Endothelial cell (in vitro differentiated cells): ENCODE results near the gene PNPO. TPM values are rescaled to one million over a fixed set of nuclear protein-coding genes. Genes with fewer than 3 reads are reported as not detected.
"Not testable (repeated sequence)": the region's sequence is repeated elsewhere in the genome, so short reads cannot be mapped to it uniquely, and the experiment has no call there.

Experiments used
- DNase-seq: peaks from one replicate; pipeline ENCODE4 v3.0.0; 2021; ENCODE audit warnings: low spot score
- H3K27ac Mint-ChIP-seq: one replicate; pipeline ENCODE4 v1.8.0; 2021; ENCODE audit warnings: mixed read lengths, inconsistent platforms; ENCODE audit not compliant: unreplicated experiment
- H3K27me3 Mint-ChIP-seq: one replicate; pipeline ENCODE4 v1.8.0; 2021; ENCODE audit warnings: mild to moderate bottlenecking, moderate library complexity, mixed read lengths, inconsistent platforms; ENCODE audit not compliant: unreplicated experiment
- H3K36me3 Mint-ChIP-seq: one replicate; pipeline ENCODE4 v1.8.0; 2021; ENCODE audit warnings: mild to moderate bottlenecking, low read depth, mixed read lengths, inconsistent platforms; ENCODE audit not compliant: unreplicated experiment
- H3K4me1 Mint-ChIP-seq: one replicate; pipeline ENCODE4 v1.8.0; 2021; ENCODE audit warnings: mild to moderate bottlenecking, mixed read lengths, inconsistent platforms; ENCODE audit not compliant: unreplicated experiment
- H3K4me3 Mint-ChIP-seq: one replicate; pipeline ENCODE4 v1.8.0; 2021; ENCODE audit warnings: mild to moderate bottlenecking, mixed read lengths, inconsistent platforms; ENCODE audit not compliant: unreplicated experiment
- H3K9me3 Mint-ChIP-seq: one replicate; pipeline ENCODE4 v1.8.0; 2021; ENCODE audit warnings: mixed read lengths, inconsistent platforms; ENCODE audit not compliant: unreplicated experiment
- CTCF ChIP-seq: fragments of 200-600 bp; sonication (generic); IDR thresholded peaks from one replicate; pipeline ENCODE4 v1.5.0; 2021; ENCODE audit warnings: antibody characterized with exemption; ENCODE audit not compliant: unreplicated experiment
- total RNA-seq: library from RNA; stranded (reverse); fragmentation: NEBNext Ultra II Directional; extraction: Animal tissue kit (Norgen Biotek cat#: 25700); gene quantifications from one replicate; pipeline ENCODE4 v1.2.1, GENCODE V29; 2021; ENCODE audit not compliant: unreplicated experiment

PNPO gene
- total RNA-seq, 1 donor from 2014 or later: 16.4 TPM

GRCh38 chr17:47927821-47928400 lies 13.5 kb upstream of the PNPO start:
- no peaks in the 10 kb centered on the region for H3K9me3 Mint-ChIP-seq
- H3K4me3 Mint-ChIP-seq: no peak overlapping the region

GRCh38 chr17:47928415-47928814 lies 13.0 kb upstream of the PNPO start:
- no peaks in the 10 kb centered on the region for H3K9me3 Mint-ChIP-seq
- H3K27ac Mint-ChIP-seq: no peak overlapping the region

More at GRCh38 chr17:47927821-47928400, 13.5 kb upstream of the PNPO start:
- TF ChIP-seq CTCF: no peak
- H3K27me3 Mint-ChIP-seq: peaks cover 7% of the 10 kb centered on the region
- peaks cover 31% of the 10 kb centered on the region for H3K36me3 Mint-ChIP-seq
- no peak overlapping the region for H3K27ac Mint-ChIP-seq
- peaks cover 3% of the 10 kb centered on the region for H3K4me1 Mint-ChIP-seq
- DNase-seq: no peak

GRCh38 chr17:47929218-47930000 lies 12.0 kb upstream of the PNPO start:
- peaks cover 9% of the 10 kb centered on the region for H3K27me3 Mint-ChIP-seq

More at GRCh38 chr17:47928415-47928814, 13.0 kb upstream of the PNPO start:
- no peak for DNase-seq
- TF ChIP-seq CTCF: no peak
- Mint-ChIP-seq H3K4me3 (no peak overlapping the region), H3K4me1 (peaks cover 3% of the 10 kb centered on the region), H3K36me3 (peaks cover 27% of the 10 kb centered on the region), H3K27me3 (peaks cover 7% of the 10 kb centered on the region)

GRCh38 chr17:47931848-47932247 lies 9.5 kb upstream of the PNPO start:
- Mint-ChIP-seq H3K4me1 (no peaks in the 10 kb centered on the region), H3K9me3 (no peaks in the 10 kb centered on the region), H3K27ac (no peak overlapping the region), H3K27me3 (peaks cover 7% of the 10 kb centered on the region), H3K4me3 (no peak overlapping the region), H3K36me3 (peaks cover 18% of the 10 kb centered on the region)
- no peak for TF ChIP-seq CTCF
- DNase-seq: no peak

More at GRCh38 chr17:47929218-47930000, 12.0 kb upstream of the PNPO start:
- Mint-ChIP-seq H3K36me3 (peaks cover 27% of the 10 kb centered on the region), H3K4me3 (no peak overlapping the region), H3K4me1 (peaks cover 3% of the 10 kb centered on the region), H3K9me3 (no peaks in the 10 kb centered on the region), H3K27ac (no peak overlapping the region)
- DNase-seq: no peak
- no peak for TF ChIP-seq CTCF

GRCh38 chr17:47934856-47935255 lies 6.5 kb upstream of the PNPO start:
- no peaks in the 10 kb centered on the region for H3K4me1 Mint-ChIP-seq

GRCh38 chr17:47935468-47935867 lies 5.9 kb upstream of the PNPO start:
- H3K4me3 Mint-ChIP-seq, DNase-seq, H3K36me3 Mint-ChIP-seq, H3K9me3 Mint-ChIP-seq, H3K27me3 Mint-ChIP-seq, H3K4me1 Mint-ChIP-seq, H3K27ac Mint-ChIP-seq: not testable (repeated sequence)

More at GRCh38 chr17:47934856-47935255, 6.5 kb upstream of the PNPO start:
- H3K9me3 Mint-ChIP-seq: no peaks in the 10 kb centered on the region
- TF ChIP-seq CTCF: no peak
- peaks cover 2% of the 10 kb centered on the region for H3K27me3 Mint-ChIP-seq
- H3K4me3 Mint-ChIP-seq: no peak overlapping the region
- H3K36me3 Mint-ChIP-seq: peaks cover 4% of the 10 kb centered on the region
- DNase-seq: no peak
- H3K27ac Mint-ChIP-seq: no peak overlapping the region
